Endodermal cell (in vitro differentiated cells): Measurements from ENCODE around the gene GLRA1. TPM values are rescaled to one million over a fixed set of nuclear protein-coding genes. Genes with fewer than 3 reads are reported as not detected.

Experiments used
- DNase-seq: peaks from one replicate; pipeline ENCODE4 v3.0.0-alpha.2; 2017
- H3K27ac ChIP-seq: 2 replicates; pipeline ENCODE4 v1.5.1; 2013; ENCODE audit warnings: mild to moderate bottlenecking, low read depth, low read length, moderate library complexity
- H3K27me3 ChIP-seq: 2 replicates; pipeline ENCODE4 v1.6.1; 2013; ENCODE audit warnings: mild to moderate bottlenecking, low read length, moderate library complexity; ENCODE audit not compliant: insufficient read depth, control insufficient read depth, poor library complexity, severe bottlenecking
- H3K36me3 ChIP-seq: 2 replicates; pipeline ENCODE4 v1.7.0; 2013; ENCODE audit warnings: mild to moderate bottlenecking, low read length, moderate library complexity; ENCODE audit not compliant: control insufficient read depth, insufficient read depth
- H3K4me1 ChIP-seq: one replicate; pipeline ENCODE4 v1.7.0; 2013; ENCODE audit warnings: low read length; ENCODE audit not compliant: control insufficient read depth, insufficient read depth
- H3K4me3 ChIP-seq: 2 replicates; pipeline ENCODE4 v1.5.1; 2013; ENCODE audit warnings: mild to moderate bottlenecking, low read length, moderate library complexity
- H3K9ac ChIP-seq: 2 replicates; pipeline ENCODE4 v1.6.1; 2013; ENCODE audit warnings: mild to moderate bottlenecking, low read length, moderate library complexity; ENCODE audit not compliant: poor library complexity, severe bottlenecking; ENCODE audit errors: extremely low read depth
- H3K9me3 ChIP-seq: 2 replicates; pipeline ENCODE4 v1.6.1; 2013; ENCODE audit warnings: mild to moderate bottlenecking, low read length, moderate library complexity; ENCODE audit not compliant: control insufficient read depth
- H3K27ac Mint-ChIP-seq: 2 replicates; pipeline ENCODE4 v1.8.0; 2020; ENCODE audit warnings: mixed read lengths
- H3K27me3 Mint-ChIP-seq: 2 replicates; pipeline ENCODE4 v1.8.0; 2021; ENCODE audit warnings: mild to moderate bottlenecking, mixed read lengths; ENCODE audit not compliant: insufficient read depth
- H3K36me3 Mint-ChIP-seq: 2 replicates; pipeline ENCODE4 v1.8.0; 2020; ENCODE audit warnings: low read depth, mixed read lengths
- H3K4me1 Mint-ChIP-seq: 2 replicates; pipeline ENCODE4 v1.8.0; 2020; ENCODE audit warnings: mixed read lengths
- H3K4me3 Mint-ChIP-seq: 2 replicates; pipeline ENCODE4 v1.8.0; 2020; ENCODE audit warnings: mild to moderate bottlenecking, moderate library complexity, mixed read lengths
- H3K9me3 Mint-ChIP-seq: 2 replicates; pipeline ENCODE4 v1.8.0; 2020; ENCODE audit warnings: mild to moderate bottlenecking, mixed read lengths
- CTCF ChIP-seq: fragments of 200-600 bp; sonication (generic); conservative IDR thresholded peaks from 2 replicates; pipeline ENCODE4 v1.5.0; 2021; ENCODE audit warnings: antibody characterized with exemption, mild to moderate bottlenecking
- WGBS, 2 experiments: methylation state at CpG; one replicate each; pipeline versions ENCODE4 v1.1.5 to v1.1.7; 2013; ENCODE audit warnings: missing lambda C conversion rate in 2 of 2, mixed read lengths in 1 of 2; ENCODE audit not compliant: insufficient coverage in 1 of 2, insufficient read length in 1 of 2; 5-methylcytosine and 5-hydroxymethylcytosine counted together
- total RNA-seq, 2 donors: library from RNA; stranded (reverse); fragmentation: NEBNext Ultra II Directional in 1 of 2; extraction: Animal tissue kit (Norgen Biotek cat#: 25700) in 1 of 2; gene quantifications; 2 replicates in 1 of 2; 3 replicates in 1 of 2; pipeline ENCODE4 v1.2.1, GENCODE V29; 2021

Gene GLRA1
- total RNA-seq, 2 donors from 2014 or later: not detected

- no peak for DNase-seq
- no peak overlapping the region for H3K4me3 ChIP-seq
- H3K27me3 ChIP-seq: peaks cover 68% of the 10 kb centered on the region
- H3K9me3 ChIP-seq: peaks cover 9% of the 10 kb centered on the region
- Mint-ChIP-seq H3K36me3 (no peaks in the 10 kb centered on the region), H3K27ac (no peak overlapping the region), H3K9me3 (peaks cover 6% of the 10 kb centered on the region), H3K4me1 (peaks cover 5% of the 10 kb centered on the region), H3K27me3 (peaks cover 78% of the 10 kb centered on the region), H3K4me3 (no peak overlapping the region)
- TF ChIP-seq CTCF: no peak
- H3K27ac ChIP-seq: no peak overlapping the region
- H3K4me1 ChIP-seq: no peaks in the 10 kb centered on the region
- 56 to 67% methylated on average over 1 to 3 of the region's 3 CpGs for WGBS, 2 experiments
- no peak overlapping the region for H3K9ac ChIP-seq
- H3K36me3 ChIP-seq: no peaks in the 10 kb centered on the region
Observed at GRCh38 chr5:151926188-151926587, 1.5 kb upstream of the GLRA1 start.

GRCh38 chr5:151925340-151925739, 689 bp upstream of the GLRA1 start:
- Mint-ChIP-seq H3K36me3 (no peaks in the 10 kb centered on the region), H3K27me3 (peaks cover 83% of the 10 kb centered on the region), H3K27ac (no peak overlapping the region), H3K4me1 (peaks cover 5% of the 10 kb centered on the region), H3K4me3 (no peak overlapping the region), H3K9me3 (peaks cover under 1% of the 10 kb centered on the region)
- H3K4me3 ChIP-seq: peak overlapping the region; percentile 57
- 32% methylated on average over 14 of the region's 16 CpGs; no CpG with 5 or more reads in 1 of the 2 experiments for WGBS, 2 experiments
- no peaks in the 10 kb centered on the region for H3K36me3 ChIP-seq
- H3K27me3 ChIP-seq: peaks cover 76% of the 10 kb centered on the region
- peak overlapping the region; percentile 54 for H3K27ac ChIP-seq
- no peak overlapping the region for H3K9ac ChIP-seq
- H3K4me1 ChIP-seq: no peaks in the 10 kb centered on the region
- no peak for DNase-seq
- H3K9me3 ChIP-seq: peaks cover under 1% of the 10 kb centered on the region
- no peak for TF ChIP-seq CTCF

- no peaks in the 10 kb centered on the region for H3K9me3 Mint-ChIP-seq
- 0 to 7% methylated on average over 7 to 12 of the region's 19 CpGs for WGBS, 2 experiments
- peak overlapping the region; percentile 25 for H3K27ac ChIP-seq
- H3K36me3 Mint-ChIP-seq: no peaks in the 10 kb centered on the region
- H3K36me3 ChIP-seq: no peaks in the 10 kb centered on the region
- peak; percentile 78 for TF ChIP-seq CTCF
- H3K27me3 ChIP-seq: peaks cover 79% of the 10 kb centered on the region
- H3K4me3 Mint-ChIP-seq: no peak overlapping the region
- no peak overlapping the region for H3K9ac ChIP-seq
- H3K9me3 ChIP-seq: no peaks in the 10 kb centered on the region
- H3K4me1 ChIP-seq: no peaks in the 10 kb centered on the region
- peaks cover 84% of the 10 kb centered on the region for H3K27me3 Mint-ChIP-seq
- H3K4me3 ChIP-seq: peak overlapping the region; percentile 52
- peaks cover 5% of the 10 kb centered on the region for H3K4me1 Mint-ChIP-seq
- no peak overlapping the region for H3K27ac Mint-ChIP-seq
- DNase-seq: peak; percentile 83
Observed at GRCh38 chr5:151923866-151924476, 680 bp downstream of the GLRA1 start.
